Endothelial cell of umbilical vein (primary cell): ENCODE data around the gene RADIL. TPM values are rescaled to one million over a fixed set of nuclear protein-coding genes. Genes with fewer than 3 reads are reported as not detected.

Experiments used
- BruUV-seq: library from RNA; stranded (reverse); fragments of 400-500 nt; replicated peaks from 2 replicates; lab custom pipeline; 2021; lab: Mats Ljungman, UMichigan
- CTCF ChIA-PET: fragments of 300-600, 350-600 bp; sonication (Branson Sonifier 250); formaldehyde crosslinking; loops from one replicate; lab custom pipeline; 2021; ENCODE audit warnings: antibody characterized with exemption, inconsistent platforms; lab: Charles Lee
- POLR2A ChIA-PET: fragments of 300-600, 350-600 bp; sonication (Branson Sonifier 250); formaldehyde crosslinking; loops from one replicate; lab custom pipeline; 2021; ENCODE audit warnings: antibody characterized with exemption, inconsistent platforms; lab: Charles Lee
- DNase-seq: peaks from one replicate; pipeline ENCODE4 v3.0.0-alpha.2; 2011; ENCODE audit warnings: low read depth, low spot score
- FAIRE-seq: peaks from 2 replicates; lab custom pipeline; 2011; peaks lifted over from hg19 to GRCh38; lab: Jason Lieb, UNC
- H2AFZ ChIP-seq: 2 replicates; pipeline ENCODE4 v1.6.0; 2012; ENCODE audit warnings: low read depth, low read length, control low read depth, inconsistent platforms
- H3K27ac ChIP-seq: 2 replicates; pipeline ENCODE4 v1.5.1; 2011; ENCODE audit warnings: low read depth, mild to moderate bottlenecking, control low read depth, low read length, moderate library complexity; ENCODE audit not compliant: insufficient read depth
- H3K27me3 ChIP-seq, 2 experiments: 2 replicates each; pipeline versions ENCODE4 v1.6.0 to v1.6.1; 2011; ENCODE audit warnings: low read length in 2 of 2, mixed read lengths in 1 of 2; ENCODE audit not compliant: control insufficient read depth in 2 of 2, insufficient read depth in 2 of 2
- H3K36me3 ChIP-seq, 2 experiments: 2 replicates in 1 of 2; 3 replicates in 1 of 2; pipeline ENCODE4 v1.5.1; 2011; ENCODE audit warnings: low read length in 2 of 2, mild to moderate bottlenecking in 1 of 2, moderate library complexity in 1 of 2; ENCODE audit not compliant: control insufficient read depth in 2 of 2, insufficient read depth in 2 of 2; ENCODE audit errors: extremely low read depth in 1 of 2
- H3K4me1 ChIP-seq: 3 replicates; pipeline ENCODE4 v1.5.1; 2011; ENCODE audit warnings: mild to moderate bottlenecking, low read length; ENCODE audit not compliant: control insufficient read depth, insufficient read depth; ENCODE audit errors: extremely low read depth
- H3K4me2 ChIP-seq: 2 replicates; pipeline ENCODE4 v1.6.1; 2011; ENCODE audit warnings: low read length, control low read depth, mixed read lengths; ENCODE audit not compliant: insufficient read depth
- H3K4me3 ChIP-seq, 3 experiments: fragments of 200-600 bp in 1 of 3; sonication (generic), shearing (Covaris generic) in 1 of 3; replicated peaks in 1 of 3; 2 replicates each; pipeline ENCODE4 v1.5.1; 2011 to 2016; ENCODE audit warnings: control low read depth in 3 of 3, low read length in 3 of 3, mild to moderate bottlenecking in 2 of 3, inconsistent platforms in 1 of 3, low read depth in 1 of 3, moderate library complexity in 1 of 3; ENCODE audit not compliant: insufficient read depth in 1 of 3
- H3K79me2 ChIP-seq: 2 replicates; pipeline ENCODE4 v1.6.0; 2012; ENCODE audit warnings: low read length, inconsistent platforms; ENCODE audit not compliant: control insufficient read depth, insufficient read depth
- H3K9ac ChIP-seq: replicated peaks from 2 replicates; pipeline ENCODE3; 2011; ENCODE audit warnings: low read length, control low read depth; ENCODE audit not compliant: insufficient read depth; ENCODE audit errors: extremely low read depth
- H3K9me1 ChIP-seq: replicated peaks from 3 replicates; pipeline ENCODE4 v1.6.0; 2011; ENCODE audit warnings: mild to moderate bottlenecking, low read length; ENCODE audit not compliant: control insufficient read depth, insufficient read depth; ENCODE audit errors: extremely low read depth
- H3K9me3 ChIP-seq: replicated peaks from 2 replicates; pipeline ENCODE4 v1.5.1; 2012; ENCODE audit warnings: low read length, inconsistent platforms; ENCODE audit not compliant: control insufficient read depth, insufficient read depth
- H4K20me1 ChIP-seq: replicated peaks from 2 replicates; pipeline ENCODE3; 2011; ENCODE audit warnings: mild to moderate bottlenecking, low read length; ENCODE audit not compliant: control insufficient read depth, insufficient read depth; ENCODE audit errors: extremely low read depth
- CTCF ChIP-seq, 2 donors: IDR thresholded peaks; 1 replicate in 1 of 2; 2 replicates in 1 of 2; pipeline ENCODE4 v1.5.1; 2011; ENCODE audit warnings: low read length in 2 of 2, mild to moderate bottlenecking in 2 of 2, moderate library complexity in 2 of 2, control low read depth in 1 of 2, inconsistent platforms in 1 of 2, low read depth in 1 of 2; ENCODE audit not compliant: insufficient read depth in 1 of 2; ENCODE audit errors: extremely low read depth in 1 of 2
- EZH2 ChIP-seq: IDR thresholded peaks from 2 replicates; pipeline ENCODE4 v1.6.1; 2012; ENCODE audit warnings: borderline replicate concordance, low read depth, mild to moderate bottlenecking, moderate library complexity, low read length, inconsistent platforms; ENCODE audit not compliant: severe bottlenecking
- FOS ChIP-seq: IDR thresholded peaks from 2 replicates; pipeline ENCODE4 v1.6.1; 2011; ENCODE audit warnings: mild to moderate bottlenecking, low read length, moderate library complexity, borderline replicate concordance; ENCODE audit not compliant: insufficient read depth
- GATA2 ChIP-seq: IDR thresholded peaks from 2 replicates; pipeline ENCODE4 v1.7.0; 2011; ENCODE audit warnings: low read depth, mild to moderate bottlenecking, moderate library complexity, mixed read lengths, low read length; ENCODE audit not compliant: insufficient read length, insufficient read depth
- JUN ChIP-seq: IDR thresholded peaks from 2 replicates; pipeline ENCODE4 v1.6.1; 2011; ENCODE audit warnings: borderline replicate concordance, low read depth; ENCODE audit not compliant: insufficient read length, insufficient read depth
- MAX ChIP-seq: IDR thresholded peaks from 2 replicates; pipeline ENCODE4 v1.6.1; 2011; ENCODE audit not compliant: insufficient read depth, insufficient read length
- MYC ChIP-seq: IDR thresholded peaks from one replicate; pipeline ENCODE4 v1.6.1; 2011; ENCODE audit warnings: mild to moderate bottlenecking, low read depth, low read length
- POLR2A ChIP-seq: IDR thresholded peaks from 2 replicates; pipeline ENCODE4 v1.6.1; 2012; ENCODE audit warnings: low read depth, mild to moderate bottlenecking, control low read depth, low read length
- POLR2AphosphoS5 ChIP-seq: IDR thresholded peaks from 2 replicates; pipeline ENCODE4 v1.6.1; 2012; ENCODE audit warnings: low read depth, mild to moderate bottlenecking, control low read depth, low read length, moderate library complexity; ENCODE audit not compliant: insufficient read depth
- dilution Hi-C: fragments of 300-500 bp; cut with MboI; formaldehyde crosslinking; loops from one replicate; pipeline ENCODE4 v1.15.0; 2019; ENCODE audit warnings: low sequenced_read_pairs; ENCODE audit not compliant: extremely low pct_ligation_motif_present
- intact Hi-C: fragments of 100-400 bp; cut with micrococcal nuclease; formaldehyde crosslinking; loops from one replicate; pipeline ENCODE4 v1.10.0; 2022
- polyA plus RNA-seq, 4 experiments: library from polyadenylated mRNA; depleted of rRNA in 3 of 4; stranded (reverse) in 3 of 4; unstranded in 1 of 4; fragments of >200 nt; gene quantifications; 2 replicates each; pipeline versions ENCODE4 v1.2.1 to v1.2.3, GENCODE V29; 2011 to 2012; ENCODE audit warnings: missing spikeins in 1 of 4
- total RNA-seq: library from RNA; stranded (reverse); gene quantifications from 2 replicates; pipeline ENCODE4 v1.2.3, GENCODE V29; 2021

Gene RADIL
- total and polyA plus RNA-seq, 2 donors (not counting 3 experiments of a cell fraction or from before 2014, with no cell fraction given) = 1.2 to 2.5 TPM

DNA sequence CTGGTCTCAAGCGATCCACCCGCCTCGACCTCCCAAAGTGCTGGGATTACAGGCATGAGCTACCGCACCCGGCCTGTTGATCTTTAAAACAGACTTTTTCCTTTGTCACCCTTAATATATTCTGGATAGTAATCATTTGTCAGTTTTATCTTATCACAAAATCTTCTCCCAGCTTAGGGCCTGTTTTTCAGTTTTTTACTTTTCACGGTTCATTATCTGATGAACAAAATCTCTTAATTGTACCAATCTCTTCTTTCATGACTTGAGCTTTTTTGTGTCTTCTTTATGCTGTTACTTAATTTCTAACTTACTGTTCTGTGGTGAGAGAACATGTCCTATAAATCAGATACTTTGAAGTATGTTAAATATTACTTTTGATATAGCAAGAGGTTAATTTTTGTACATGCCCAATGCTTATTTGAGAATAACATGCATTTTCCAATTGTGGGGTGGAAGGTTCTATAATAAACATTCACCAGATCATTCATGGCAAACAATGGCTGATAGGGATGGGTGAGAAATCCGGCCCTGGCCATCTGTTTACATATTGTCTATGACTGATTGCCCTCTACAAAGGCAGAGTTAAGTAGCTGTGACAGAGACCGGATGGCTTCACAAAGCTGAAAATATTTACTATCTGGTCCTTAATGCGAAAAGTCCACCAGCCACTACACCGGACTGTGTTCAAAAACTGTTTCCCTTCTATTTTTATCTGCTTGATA lies 27.0 kb downstream of the RADIL start:
- Histone ChIP-seq H3K4me1 (peaks cover 2% of the 10 kb centered on the region), H3K9me1 (no peaks in the 10 kb centered on the region), H3K27ac (no peak overlapping the region), H3K4me3 (no peak overlapping the region), H4K20me1 (no peaks in the 10 kb centered on the region), H3K36me3 (no peaks in the 10 kb centered on the region), H3K4me2 (no peak overlapping the region), H3K9ac (no peak overlapping the region), H3K79me2 (no peaks in the 10 kb centered on the region), H3K27me3 (peaks cover 13 to 21% of the 10 kb centered on the region in 2 experiments), H2AFZ (no peak overlapping the region), H3K9me3 (no peaks in the 10 kb centered on the region)
- TF ChIP-seq JUN (no peak), EZH2 (no peak), CTCF (IDR thresholded peaks at IDR 0.05; ENCODE audit: extremely low read depth in 1 of 2, insufficient read depth in 1 of 2, low read depth in 1 of 2, low read length in 2 of 2) (no peak)
- BruUV-seq = no TSS peak
- ChIA-PET POLR2A (no interaction called here), CTCF (interaction anchor here (0.6 to 1.4 kb wide), 3 partner anchors 26 to 53 kb away, joined by 3 to 4 read pairs (median 3); partner anchors contain the start of gene RADIL)
- intact Hi-C loops (no loop called here), dilution Hi-C loops (no loop called here)
- no peak for DNase-seq
- FAIRE-seq = no peak

DNA sequence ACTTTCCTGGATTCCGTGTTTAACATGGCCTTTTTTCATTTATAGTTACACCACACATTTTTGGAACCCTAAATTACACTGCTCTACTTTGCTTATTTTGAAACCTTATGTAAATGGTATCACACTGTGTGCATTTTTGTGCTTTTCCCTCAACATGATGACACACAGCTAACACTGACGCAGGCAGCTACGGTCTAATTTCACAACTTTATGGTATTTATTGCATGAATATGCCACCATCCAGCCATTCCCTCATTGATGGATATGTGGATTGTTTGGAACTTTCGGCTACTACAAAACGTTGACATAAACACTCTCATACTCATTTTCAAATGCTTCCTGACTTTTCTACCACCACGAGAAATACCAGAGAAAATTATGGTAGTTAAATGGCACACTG lies 28.6 kb downstream of the RADIL start:
- Histone ChIP-seq H3K27me3 (peaks cover 7 to 8% of the 10 kb centered on the region in 2 experiments), H3K79me2 (no peaks in the 10 kb centered on the region), H3K9me3 (no peaks in the 10 kb centered on the region), H3K27ac (no peak overlapping the region), H3K36me3 (no peaks in the 10 kb centered on the region), H4K20me1 (no peaks in the 10 kb centered on the region), H3K4me2 (no peak overlapping the region), H3K9me1 (no peaks in the 10 kb centered on the region), H2AFZ (no peak overlapping the region), H3K9ac (no peak overlapping the region), H3K4me1 (peaks cover 2% of the 10 kb centered on the region), H3K4me3 (no peak overlapping the region)
- intact Hi-C loops (no loop called here), dilution Hi-C loops (no loop called here)
- TF ChIP-seq POLR2A = no peak
- no peak for TF ChIP-seq CTCF (IDR thresholded peaks at IDR 0.05; ENCODE audit: extremely low read depth in 1 of 2, insufficient read depth in 1 of 2, low read depth in 1 of 2, low read length in 2 of 2)
- no peak for TF ChIP-seq MAX
- TF ChIP-seq FOS = no peak
- TF ChIP-seq POLR2AphosphoS5 = no peak
- TF ChIP-seq JUN = no peak
- no peak for TF ChIP-seq GATA2
- TF ChIP-seq EZH2 = no peak
- no peak for TF ChIP-seq MYC
- DNase-seq (no peak), FAIRE-seq (no peak)
- ChIA-PET CTCF (no interaction called here), POLR2A (no interaction called here)
- no TSS peak for BruUV-seq
